ENCODE results near the gene BTBD9. TPM values are rescaled to one million over a fixed set of nuclear protein-coding genes. Genes with fewer than 3 reads are reported as not detected.

The BTBD9 gene
- total RNA-seq, result 14.2 and 17.2 TPM in 2 replicates

GRCh38 chr6:38639498-38640215 is at the start of gene BTBD9:
TSS of gene BTBD9 (minus strand) at chr6:38639929.

Small RNAs within 50 kb of the gene (small RNA-seq; reads per million reads assigned to genes)
- gene RF00019 (ENCODE audit: low replicate concordance) (not detected), gene RF00279 (ENCODE audit: low replicate concordance) (not detected)

Other genes with a start within 250 kb of the BTBD9 start
- gene GLO1, start 63.2 kb upstream of the BTBD9 start, total RNA-seq, result 89.1 and 146 TPM in 2 replicates
- 1.5 and 2.4 TPM in 2 replicates for gene DNAH8, start 75.4 kb upstream of the BTBD9 start, total RNA-seq